Stimulated activated CD8-positive, alpha-beta memory T cell treated with anti-CD3 and anti-CD28 coated beads, Interleukin-4, amount 100 ng/mL, for 24 hours (primary cell): ENCODE measurements around the gene DUT.
"Not testable (repeated sequence)": the region's sequence is repeated elsewhere in the genome, so short reads cannot be mapped to it uniquely, and the experiment has no call there.

Experiments used
- DNase-seq: peaks from one replicate; pipeline ENCODE4 v3.0.0-alpha.2; 2020; ENCODE audit warnings: low read depth

Gene DUT

GRCh38 chr15:48330855-48331795 lies at the start of gene DUT:
Gene DUT (plus strand): TSS chr15:48331429. CDS start chr15:48331516, 87 bp downstream.
- peak; percentile 72 for DNase-seq

DNA sequence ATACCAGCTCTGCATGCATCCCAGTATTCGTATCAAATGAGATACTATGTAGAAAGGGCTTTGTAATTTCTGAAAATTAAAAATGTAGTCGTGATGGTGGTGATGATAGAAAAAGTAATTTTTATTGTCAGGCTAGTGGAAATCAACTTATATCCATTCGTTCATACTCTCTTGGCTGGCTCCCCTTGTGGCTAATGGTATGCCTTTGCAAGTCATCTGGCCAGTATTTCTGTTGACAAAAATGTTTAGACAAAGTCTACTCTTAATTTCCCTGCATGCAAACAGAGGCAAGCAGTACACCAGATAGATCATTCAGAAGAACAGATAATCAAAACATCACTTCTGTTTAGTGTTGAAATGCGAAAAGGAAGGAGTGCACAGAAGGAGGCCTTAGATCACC lies 49.6 kb upstream of the DUT start:
- DNase-seq, result no peak

DNA sequence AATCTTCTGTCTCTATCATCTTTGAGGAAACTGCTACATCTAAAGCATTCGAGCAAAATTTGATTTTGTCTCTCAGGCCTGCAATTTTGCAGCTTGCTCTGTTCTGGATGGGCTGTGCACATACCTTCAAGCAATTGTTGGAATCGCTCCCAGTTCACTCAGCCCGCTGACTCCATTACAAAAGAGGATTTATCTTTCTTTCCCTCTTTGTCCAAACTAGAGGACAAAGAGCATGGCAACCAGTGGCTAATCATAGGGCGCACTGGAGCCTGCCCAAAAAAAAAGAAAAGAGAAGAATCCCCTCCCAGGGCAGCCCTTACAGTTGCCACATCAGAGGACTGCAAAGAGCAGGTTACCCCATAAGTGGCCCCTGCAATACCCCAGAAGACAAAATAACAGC lies 49.0 kb upstream of the DUT start:
- no peak for DNase-seq

- no peak for DNase-seq
Measured at GRCh38 chr15:48283396-48284145, 47.7 kb upstream of the DUT start.

DNA sequence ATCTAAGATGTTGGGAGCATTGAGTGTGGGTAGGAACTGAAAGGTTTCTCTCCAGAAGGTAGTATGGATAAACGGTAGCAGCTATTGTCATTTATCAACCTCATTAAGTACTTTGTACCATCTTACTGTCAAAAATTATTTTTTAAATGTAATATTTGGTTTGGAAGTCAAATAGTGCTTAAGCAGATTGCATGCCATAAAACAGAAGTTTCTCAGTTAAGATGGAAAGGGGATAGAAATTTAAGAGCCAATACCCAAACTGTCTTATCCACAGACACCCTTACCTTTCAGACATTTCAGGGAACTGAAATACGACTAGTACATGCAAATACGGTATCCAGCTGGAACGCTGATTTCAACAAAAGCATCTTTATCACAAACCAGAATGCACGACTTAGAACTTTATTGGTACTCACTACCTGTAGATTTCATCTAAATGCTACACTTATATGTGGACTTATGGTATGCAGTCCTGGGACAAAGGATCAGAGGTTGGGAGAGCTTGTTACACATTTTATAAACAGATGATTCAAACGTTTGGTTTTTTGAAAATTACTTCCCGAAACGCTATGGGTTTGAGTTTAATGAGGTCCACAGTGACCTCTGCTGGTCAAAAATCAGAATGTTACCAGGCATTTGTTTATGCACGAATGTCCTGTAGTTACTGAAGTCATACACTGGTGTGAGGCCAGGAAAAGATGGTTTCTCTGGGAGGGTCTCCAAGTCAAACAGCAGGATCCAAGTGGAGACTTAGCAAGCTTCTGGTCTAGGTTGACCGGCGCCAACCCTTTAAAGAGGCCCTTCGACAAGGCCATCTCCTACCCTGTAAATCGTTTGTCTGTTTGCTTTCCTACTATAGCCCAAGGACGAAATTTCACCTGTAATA lies 45.7 kb upstream of the DUT start:
- no peak for DNase-seq

GRCh38 chr15:48289628-48290027 lies 41.6 kb upstream of the DUT start:
- DNase-seq, result no peak

GRCh38 chr15:48292458-48292857 lies 38.8 kb upstream of the DUT start:
- no peak for DNase-seq

DNA sequence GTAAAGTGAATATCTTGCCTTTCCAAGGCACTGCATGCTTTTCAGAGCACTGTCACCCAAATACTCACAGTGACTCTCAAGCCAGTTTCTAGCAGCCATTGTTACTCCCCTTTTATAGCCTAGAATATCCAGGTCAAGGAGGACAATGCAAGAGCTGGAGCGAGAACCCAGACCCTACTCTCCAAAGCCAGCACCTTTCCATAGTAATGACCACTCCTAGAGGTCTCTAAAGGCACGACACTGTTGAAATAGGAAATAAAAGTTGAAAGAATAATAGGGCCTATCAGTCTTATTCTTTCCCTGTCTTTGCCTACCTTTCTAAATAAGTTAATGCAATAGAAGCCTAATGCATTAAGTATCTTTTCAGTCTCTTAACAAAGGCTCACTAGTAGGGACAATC lies 33.6 kb upstream of the DUT start:
- DNase-seq, result no peak

GRCh38 chr15:48298914-48299313 lies 32.3 kb upstream of the DUT start:
- DNase-seq, result no peak

GRCh38 chr15:48300038-48300437 lies 31.2 kb upstream of the DUT start:
- DNase-seq, result no peak

- no peak for DNase-seq
Measured at GRCh38 chr15:48304398-48304797, 26.8 kb upstream of the DUT start.

GRCh38 chr15:48306639-48307038 lies 24.6 kb upstream of the DUT start:
- DNase-seq, result no peak

GRCh38 chr15:48307586-48307985 lies 23.6 kb upstream of the DUT start:
- no peak for DNase-seq

DNA sequence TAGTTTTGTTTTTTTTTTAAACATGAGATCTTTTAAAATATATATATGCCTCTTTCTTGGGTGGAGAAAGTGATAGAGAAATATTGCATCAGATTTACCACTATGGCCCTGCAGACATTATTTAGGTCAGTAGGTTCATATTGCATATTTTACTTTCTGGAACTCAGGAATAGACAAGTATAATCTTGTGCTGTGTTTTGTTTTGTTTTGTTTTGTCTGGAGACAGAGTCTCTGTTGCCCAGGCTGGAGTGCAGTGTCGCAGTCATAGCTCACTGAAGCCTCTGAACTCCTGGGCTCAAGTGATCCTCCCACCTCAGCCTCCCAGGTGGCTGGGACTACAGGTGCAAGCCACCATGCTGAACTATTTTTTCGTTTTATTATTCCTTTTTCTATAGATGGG lies 21.5 kb upstream of the DUT start:
- DNase-seq, result no peak

DNA sequence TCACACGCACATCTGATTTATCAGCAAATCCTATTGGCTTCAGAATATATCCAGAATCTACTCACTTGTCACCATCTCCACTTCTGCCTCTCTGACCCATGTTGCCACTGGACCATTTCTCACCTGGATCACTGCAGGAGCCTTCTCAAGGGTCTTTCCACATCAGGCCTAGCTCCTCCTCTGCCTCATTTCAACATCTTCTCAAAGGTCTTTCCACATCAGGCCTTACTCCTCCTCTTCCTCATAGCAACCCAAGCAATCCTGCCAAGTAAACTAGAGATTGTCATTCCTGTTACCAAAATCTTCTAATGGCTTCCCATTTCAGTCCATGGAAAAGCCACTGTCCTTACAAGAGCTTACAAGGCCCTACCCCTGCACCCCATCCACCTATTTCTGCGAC lies 18.0 kb upstream of the DUT start:
- no peak for DNase-seq

DNA sequence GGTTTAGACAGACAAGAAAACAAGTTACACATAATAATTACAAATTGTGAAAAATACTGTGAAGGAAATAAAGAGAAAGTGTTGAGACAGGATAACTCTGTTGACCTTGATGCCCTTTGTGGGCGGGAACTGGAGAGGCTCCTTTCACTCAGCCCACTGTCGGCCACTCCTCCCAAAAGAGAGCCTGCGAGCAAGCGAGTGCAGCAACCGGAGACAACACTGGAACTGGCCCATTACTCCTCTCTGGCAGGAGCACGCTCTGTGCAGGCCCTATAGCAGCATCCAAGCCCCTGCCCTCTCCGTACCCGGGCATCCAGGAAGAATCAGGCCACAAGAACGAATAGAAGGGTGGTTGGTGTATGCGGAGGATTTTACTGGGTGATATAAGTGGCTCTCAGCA lies 16.2 kb upstream of the DUT start:
- DNase-seq, result no peak

GRCh38 chr15:48317221-48317620 lies 14.0 kb upstream of the DUT start:
- no peak for DNase-seq

DNA sequence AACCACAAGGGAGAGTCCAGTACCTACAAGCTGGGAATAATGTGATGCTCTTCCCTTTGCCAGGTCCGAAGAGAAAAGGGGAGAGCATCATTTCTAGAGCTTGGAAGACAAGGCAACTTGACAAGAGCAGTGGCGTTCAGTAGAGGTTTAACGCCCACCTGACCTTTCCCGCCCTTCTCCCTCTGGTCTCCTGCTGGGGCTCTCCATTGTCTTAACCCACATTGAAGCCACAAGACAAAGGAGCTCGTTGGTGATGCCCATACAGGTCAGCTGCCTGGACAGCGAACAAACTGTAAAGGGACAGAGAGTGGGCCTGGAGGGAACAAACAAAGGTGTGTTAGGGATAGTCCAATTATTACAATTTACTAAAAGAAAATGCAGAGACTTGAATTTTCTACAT lies 13.1 kb upstream of the DUT start:
- DNase-seq, result no peak

- DNase-seq, result no peak
Measured at GRCh38 chr15:48323294-48323693, 7.9 kb upstream of the DUT start.

DNA sequence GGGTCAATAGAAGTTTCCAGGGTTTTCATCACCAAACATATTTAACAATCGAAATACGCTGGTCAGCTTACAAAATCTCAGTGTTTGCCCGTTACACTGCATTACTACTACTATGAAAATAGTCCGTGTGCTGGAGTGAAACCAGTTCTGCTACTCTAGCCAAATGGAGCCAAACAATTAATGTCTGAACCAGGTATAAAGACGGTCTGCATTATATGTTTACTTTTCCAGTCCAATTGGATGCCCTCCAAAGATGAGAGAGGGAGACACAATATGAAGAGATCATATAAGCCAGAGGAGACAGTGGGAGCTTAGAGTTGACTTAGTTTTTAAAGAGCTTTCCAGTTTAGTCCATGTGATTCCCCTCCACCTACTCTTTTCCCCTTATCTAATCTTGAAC lies 6.3 kb upstream of the DUT start:
- DNase-seq, result no peak

- DNase-seq, result no peak
Measured at GRCh38 chr15:48325400-48325799, 5.8 kb upstream of the DUT start.

DNA sequence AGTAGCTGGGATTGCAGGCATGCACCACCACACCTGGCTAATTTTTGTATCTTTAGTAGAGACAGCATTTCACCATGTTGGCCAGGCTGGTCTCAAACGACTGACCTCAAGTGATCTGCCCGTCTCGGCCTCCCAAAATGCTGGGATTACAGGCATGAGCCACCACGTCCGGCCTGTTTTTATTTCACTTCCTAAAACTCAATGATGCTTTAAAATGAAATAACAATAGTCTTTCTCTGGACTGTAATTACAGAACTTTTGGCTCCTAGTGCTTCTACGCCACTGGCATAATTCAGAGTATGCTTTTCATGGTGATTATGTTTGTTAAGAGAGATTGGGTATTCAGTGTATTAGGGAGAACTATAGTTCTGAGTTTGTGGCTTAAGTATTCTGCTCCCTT lies 5.0 kb upstream of the DUT start:
- DNase-seq, result not testable (repeated sequence)
